ENCODE measurements around the gene DOC2A.
A peak's percentile ranks its signal among the peaks of the same experiment; 100 is the strongest.

The DOC2A gene

GRCh38 chr16:30054959-30055553 is 44.2 kb upstream of the DOC2A start:
- H3K4me3 ChIP-seq (ENCODE audit: low read depth, low read length): no peak overlapping the region
- CTCF ChIA-PET: interaction anchor here (0.5 to 2.9 kb wide), 19 partner anchors 8 to 566 kb away, joined by 3 to 25 read pairs (median 4); partner anchors contain the start of genes ALDOA and C16orf92
- TF ChIP-seq SP2 (tag by site-specific recombination; IDR thresholded peaks at IDR 0.05): no peak; the same call in 1 of the 2 replicates
- TF ChIP-seq ZNF341 (tag by site-specific recombination; IDR thresholded peaks at IDR 0.05; ENCODE audit: low read depth): peak; percentile 79
- peak; percentile 20; the same call in 1 of the 2 replicates for TF ChIP-seq ZEB2 (tag by site-specific recombination; IDR thresholded peaks at IDR 0.05)
- no peak for TF ChIP-seq ZNF211 (tag by site-specific recombination; IDR thresholded peaks at IDR 0.05; ENCODE audit: low read depth)
- TF ChIP-seq OSR2 (tag by site-specific recombination; IDR thresholded peaks at IDR 0.05): peak; percentile 79
- TF ChIP-seq ZSCAN30 (tag by site-specific recombination; IDR thresholded peaks at IDR 0.05): 0 out of 2 replicates have a peak, but pooled peaks have one; percentile 12
- TF ChIP-seq ZNF2 (tag by site-specific recombination; IDR thresholded peaks at IDR 0.05): peak; percentile 99
- TF ChIP-seq ZNF174 (tag by site-specific recombination; IDR thresholded peaks at IDR 0.05): no peak
- TF ChIP-seq PATZ1 (tag by site-specific recombination; IDR thresholded peaks at IDR 0.05): peak; percentile 81
- TF ChIP-seq ZBTB48 (tag by site-specific recombination; IDR thresholded peaks at IDR 0.05): no peak
- TF ChIP-seq REPIN1 (tag by site-specific recombination; IDR thresholded peaks at IDR 0.05; ENCODE audit: low read depth): 0 out of 2 replicates have a peak, but pooled peaks have one; percentile 22
- 0 out of 2 replicates have a peak, but pooled peaks have one; percentile 57 for TF ChIP-seq ZNF391 (tag by site-specific recombination; IDR thresholded peaks at IDR 0.05; ENCODE audit: borderline replicate concordance, low read depth)
- TF ChIP-seq ZNF600 (tag by site-specific recombination; IDR thresholded peaks at IDR 0.05): peak; percentile 84
- 0 out of 2 replicates have a peak, but pooled peaks have one; percentile 40 for TF ChIP-seq ZBTB17 (tag by site-specific recombination; IDR thresholded peaks at IDR 0.05)
- TF ChIP-seq CTCF (tag by site-specific recombination; IDR thresholded peaks at IDR 0.05): peak; percentile 67; the same call in 1 of the 2 replicates
- peak; percentile 62; the same call in 1 of the 2 replicates for TF ChIP-seq PRDM1 (tag by site-specific recombination; IDR thresholded peaks at IDR 0.05)
- peak; percentile 42; the same call in 1 of the 2 replicates for TF ChIP-seq TRIM28 (IDR thresholded peaks at IDR 0.05; ENCODE audit: borderline replicate concordance, low read length)
- TF ChIP-seq IKZF3 (tag by site-specific recombination; IDR thresholded peaks at IDR 0.05): peak; percentile 72
- TF ChIP-seq REST (tag by site-specific recombination; IDR thresholded peaks at IDR 0.05): 0 out of 2 replicates have a peak, but pooled peaks have one; percentile 60
- no peak for TF ChIP-seq ZFP69B (tag by site-specific recombination; IDR thresholded peaks at IDR 0.05)
- peak; percentile 38; the same call in 1 of the 2 replicates for TF ChIP-seq SCRT2 (tag by site-specific recombination; IDR thresholded peaks at IDR 0.05)
- 0 out of 2 replicates have a peak, but pooled peaks have one; percentile 21 for TF ChIP-seq ZNF629 (tag by site-specific recombination; IDR thresholded peaks at IDR 0.05)
- TF ChIP-seq ZNF350 (tag by site-specific recombination; IDR thresholded peaks at IDR 0.05): no peak
- peak; percentile 36; the same call in 1 of the 2 replicates for TF ChIP-seq ZNF362 (tag by site-specific recombination; IDR thresholded peaks at IDR 0.05)
- peak; percentile 26; the same call in 1 of the 2 replicates for TF ChIP-seq SP7 (tag by site-specific recombination; IDR thresholded peaks at IDR 0.05)
- no peak overlapping the region for H3K27ac ChIP-seq (ENCODE audit: extremely low read depth, low read depth, low read length)
- peaks cover 3 to 22% of the 10 kb centered on the region in 2 experiments; a peak in 2 of 3 replicates for H3K36me3 ChIP-seq (ENCODE audit: control insufficient read depth in 2 of 2, insufficient read depth in 1 of 2, low read length in 2 of 2)
- POLR2A ChIA-PET: interaction anchor here (0.6 to 6.5 kb wide), 4 partner anchors 9 to 814 kb away, joined by 3 to 66 read pairs (median 6); partner anchors contain the start of gene ALDOA
- peaks cover 3% of the 10 kb centered on the region; the same call in 1 of the 2 replicates for H3K4me1 ChIP-seq (ENCODE audit: control insufficient read depth, insufficient read depth, low read length)
- no peaks in the 10 kb centered on the region for H3K9me3 ChIP-seq (ENCODE audit: control insufficient read depth, insufficient read depth, low read depth, low read length)
